Activated T-cell treated with anti-CD3 and anti-CD28 coated beads, Interleukin-2, amount 50 U/mL, for 72 hours (primary cell): ENCODE data around the gene INPP4B. TPM values are rescaled to one million over a fixed set of nuclear protein-coding genes. Genes with fewer than 3 reads are reported as not detected.

ENCODE experiments used
- ATAC-seq, 2 donors: fragments of 150-1000 bp; cut with Tn5 transposase; replicated peaks in 1 of 2; 2 replicates each; pipeline ENCODE4 v1.10.0; 2021; ENCODE audit warnings: moderate library complexity in 2 of 2, mild to moderate bottlenecking in 1 of 2
- DNase-seq, 2 donors: peaks; one replicate each; pipeline ENCODE4 v3.0.0; 2021 to 2022; ENCODE audit warnings: mixed read lengths in 1 of 2
- H3K27ac Mint-ChIP-seq: one replicate; pipeline ENCODE4 v1.8.0; 2022; ENCODE audit warnings: mild to moderate bottlenecking, moderate library complexity, mixed read lengths
- H3K27me3 Mint-ChIP-seq: one replicate; pipeline ENCODE4 v1.8.0; 2022; ENCODE audit warnings: low read depth, mixed read lengths
- H3K36me3 Mint-ChIP-seq, 2 donors: one replicate each; pipeline ENCODE4 v1.8.0; 2022; ENCODE audit warnings: mixed read lengths in 2 of 2, mild to moderate bottlenecking in 1 of 2; ENCODE audit not compliant: insufficient read depth in 2 of 2
- H3K4me1 Mint-ChIP-seq: one replicate; pipeline ENCODE4 v1.8.0; 2022; ENCODE audit warnings: low read depth, mixed read lengths
- H3K4me3 Mint-ChIP-seq, 2 donors: one replicate each; pipeline ENCODE4 v1.8.0; 2022; ENCODE audit warnings: mild to moderate bottlenecking in 2 of 2, mixed read lengths in 2 of 2, moderate library complexity in 2 of 2
- H3K9me3 Mint-ChIP-seq, 2 donors: one replicate each; pipeline ENCODE4 v1.8.0; 2022; ENCODE audit warnings: mixed read lengths in 2 of 2
- total RNA-seq, 2 donors: library from RNA; stranded (reverse); gene quantifications; one replicate each; pipeline ENCODE4 v1.2.3, GENCODE V29; 2022

INPP4B gene
- total RNA-seq, 2 donors from 2014 or later = 64.9 to 67.3 TPM

DNA sequence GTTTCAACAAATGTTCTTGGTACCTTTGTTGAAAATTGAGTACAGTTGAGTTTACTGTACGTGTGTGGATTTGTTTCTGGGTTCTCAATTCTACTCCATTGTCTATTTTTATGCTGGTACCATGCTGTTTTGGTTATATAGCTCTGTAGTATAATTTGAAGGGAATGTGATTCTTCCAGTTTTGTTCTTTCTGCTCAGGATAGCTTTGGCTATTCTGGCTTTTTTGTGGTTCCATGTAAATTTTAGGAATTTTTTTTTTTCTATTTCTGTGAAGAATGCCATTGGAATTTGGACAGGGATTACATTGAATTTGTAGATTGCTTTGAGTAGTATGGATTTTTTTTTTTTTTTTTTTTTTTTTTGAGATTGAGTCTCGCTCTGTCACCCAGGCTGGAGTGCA, 836.4 kb downstream of the INPP4B start:
- H3K27me3 Mint-ChIP-seq = no peaks in the 10 kb centered on the region
- no peak for ATAC-seq
- peaks cover 0 to 3% of the 10 kb centered on the region in 2 donors for H3K36me3 Mint-ChIP-seq

DNA sequence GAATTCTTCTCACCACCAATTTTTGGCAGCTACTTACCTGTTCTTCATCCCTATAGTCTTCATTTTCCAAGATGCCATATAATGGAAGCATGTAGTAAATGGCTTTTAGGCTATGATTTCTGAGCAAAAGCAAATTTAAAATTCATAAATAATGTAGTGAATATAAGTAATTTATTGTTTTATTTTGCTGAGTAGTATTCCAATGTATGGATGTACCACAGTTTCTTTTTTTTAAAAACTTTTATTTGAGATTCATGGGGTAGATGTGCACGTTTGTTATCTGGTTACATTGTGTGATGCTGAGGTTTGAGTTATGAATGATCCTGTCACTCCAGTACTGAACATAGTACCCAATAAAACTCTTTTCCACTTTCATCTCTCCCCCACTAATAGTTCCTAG, 840.6 kb downstream of the INPP4B start:
- Mint-ChIP-seq H3K9me3 (peaks cover 2 to 3% of the 10 kb centered on the region in 2 donors), H3K27me3 (no peaks in the 10 kb centered on the region), H3K36me3 (no peaks in the 10 kb centered on the region), H3K4me1 (no peaks in the 10 kb centered on the region), H3K27ac (no peak overlapping the region), H3K4me3 (no peak overlapping the region)
- DNase-seq (no peak), ATAC-seq (no peak)

More for the DNA sequence above, 836.4 kb downstream of the INPP4B start:
- H3K9me3 Mint-ChIP-seq = peaks cover 6 to 8% of the 10 kb centered on the region in 2 donors
- H3K27ac Mint-ChIP-seq = no peak overlapping the region
- no peaks in the 10 kb centered on the region for H3K4me1 Mint-ChIP-seq
- no peak for DNase-seq
- no peak overlapping the region for H3K4me3 Mint-ChIP-seq

DNA sequence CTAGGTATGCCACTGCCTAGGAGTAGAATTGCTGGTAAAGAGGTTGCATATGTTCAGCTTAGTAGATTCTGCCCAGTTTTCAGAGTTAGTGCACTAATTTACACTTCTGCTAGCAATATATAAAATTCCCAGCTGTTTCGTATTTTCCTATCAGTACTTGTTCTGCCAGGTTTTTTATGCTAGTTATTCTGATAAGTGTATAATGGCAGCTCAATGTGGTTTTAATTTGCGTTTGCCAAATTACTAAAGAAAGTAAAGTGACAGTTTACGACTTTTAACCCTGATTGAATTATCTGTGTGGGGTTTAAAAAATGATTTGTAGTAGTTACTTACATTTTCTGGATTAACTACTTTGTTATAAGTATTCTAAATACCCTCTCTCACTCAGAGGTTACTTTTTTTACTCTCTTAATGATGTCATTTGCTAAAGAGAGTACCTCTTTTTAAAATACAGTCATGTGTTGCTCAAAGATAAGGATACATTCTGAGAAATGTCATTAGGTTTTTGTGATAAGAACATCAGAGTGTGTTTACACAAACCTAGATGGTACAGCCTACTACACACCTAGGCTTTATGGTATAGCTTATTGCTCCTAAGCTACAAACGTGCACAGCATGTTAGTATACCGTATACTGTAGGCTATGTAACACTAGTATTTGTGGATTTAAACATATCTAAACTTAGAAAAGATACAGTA, 846.5 kb downstream of the INPP4B start:
- no peak for ATAC-seq
- H3K9me3 Mint-ChIP-seq = peaks cover 8 to 9% of the 10 kb centered on the region in 2 donors

DNA sequence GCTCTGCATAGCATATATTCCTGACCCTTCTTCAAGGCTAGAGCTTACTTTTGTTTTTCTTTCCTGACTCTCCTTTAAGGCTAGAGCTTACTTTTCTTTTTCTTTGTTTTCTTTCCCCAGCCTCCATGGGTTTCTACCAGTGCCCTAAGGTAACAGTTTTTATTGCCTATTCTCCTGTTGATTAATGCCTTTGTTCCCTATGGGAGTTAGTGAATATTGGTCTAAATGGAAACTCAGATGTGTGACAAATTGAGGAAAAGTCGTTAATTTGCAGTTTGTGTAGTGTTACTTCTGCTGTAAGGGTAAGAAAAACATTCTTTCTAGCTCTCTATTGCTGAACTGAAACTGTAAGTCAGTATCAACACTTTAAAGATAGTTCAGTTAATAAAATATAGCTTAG, 851.0 kb downstream of the INPP4B start:
- Mint-ChIP-seq H3K36me3 (peaks cover 2 to 8% of the 10 kb centered on the region in 2 donors), H3K9me3 (peaks cover 18 to 22% of the 10 kb centered on the region in 2 donors), H3K27ac (no peak overlapping the region), H3K4me3 (no peak overlapping the region), H3K27me3 (peaks cover 9% of the 10 kb centered on the region), H3K4me1 (no peaks in the 10 kb centered on the region)
- ATAC-seq (no peak), DNase-seq (no peak)

More for the DNA sequence above, 846.5 kb downstream of the INPP4B start:
- H3K4me3 Mint-ChIP-seq = no peak overlapping the region
- peaks cover 0 to 2% of the 10 kb centered on the region in 2 donors for H3K36me3 Mint-ChIP-seq
- no peak overlapping the region for H3K27ac Mint-ChIP-seq
- H3K27me3 Mint-ChIP-seq = peaks cover 9% of the 10 kb centered on the region
- H3K4me1 Mint-ChIP-seq = no peaks in the 10 kb centered on the region
- DNase-seq = no peak

DNA sequence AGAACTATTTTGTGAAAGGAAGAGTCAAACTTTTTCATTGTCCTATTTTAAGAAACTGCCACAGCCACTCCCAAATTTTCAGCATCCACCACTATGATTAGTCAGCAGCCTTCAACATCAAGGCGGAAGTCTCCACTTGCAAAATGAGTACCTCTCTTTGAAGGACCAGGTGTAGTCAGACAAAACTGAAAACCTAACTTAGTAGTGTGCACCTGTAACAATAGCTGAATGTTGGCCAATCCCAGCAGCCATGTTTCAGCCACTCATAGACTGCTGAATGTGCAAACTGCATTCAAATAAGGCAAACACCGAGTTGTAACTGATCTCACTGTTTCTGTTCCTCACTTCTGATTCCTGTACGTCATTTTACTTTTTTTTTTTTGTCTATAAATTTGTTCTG, 868.7 kb downstream of the INPP4B start:
- H3K9me3 Mint-ChIP-seq = peaks cover 0 to 1% of the 10 kb centered on the region in 2 donors
- H3K4me3 Mint-ChIP-seq = no peak overlapping the region
- DNase-seq (no peak), ATAC-seq (no peak)
- H3K36me3 Mint-ChIP-seq = peaks cover 0 to 3% of the 10 kb centered on the region in 2 donors
- no peak overlapping the region for H3K27ac Mint-ChIP-seq
- no peaks in the 10 kb centered on the region for H3K4me1 Mint-ChIP-seq
- peaks cover 14% of the 10 kb centered on the region for H3K27me3 Mint-ChIP-seq
